Suprapubic skin (tissue), 4 donors: ENCODE results near the gene IPO13. TPM values are rescaled to one million over a fixed set of nuclear protein-coding genes. Genes with fewer than 3 reads are reported as not detected.

ENCODE experiments used
- DNase-seq, 2 donors: peaks; one replicate each; pipeline ENCODE4 v3.0.0-alpha.2; 2019; ENCODE audit warnings: low spot score in 2 of 2
- H3K27ac ChIP-seq: fragments of 200-600 bp; sonication (generic); one replicate; pipeline ENCODE4 v1.5.1; 2019
- H3K27me3 ChIP-seq: fragments of 200-600 bp; sonication (generic); one replicate; pipeline ENCODE4 v1.5.1; 2019
- H3K36me3 ChIP-seq: fragments of 200-600 bp; sonication (generic); one replicate; pipeline ENCODE4 v1.5.1; 2019
- H3K4me1 ChIP-seq: fragments of 200-600 bp; sonication (generic); one replicate; pipeline ENCODE4 v1.5.1; 2019
- H3K4me3 ChIP-seq: fragments of 200-600 bp; sonication (generic); one replicate; pipeline ENCODE4 v1.5.1; 2019; ENCODE audit warnings: mild to moderate bottlenecking
- H3K9me3 ChIP-seq: fragments of 200-600 bp; sonication (generic); one replicate; pipeline ENCODE4 v1.5.1; 2019
- EP300 ChIP-seq: sonication (generic); formaldehyde crosslinking; IDR thresholded peaks from one replicate; pipeline ENCODE4 v1.6.1; 2017; ENCODE audit warnings: antibody characterized with exemption
- POLR2A ChIP-seq, 2 donors: fragments of 450-650 bp; IDR thresholded peaks; one replicate each; pipeline ENCODE4 v1.6.1; 2017; ENCODE audit warnings: antibody characterized with exemption in 2 of 2, mild to moderate bottlenecking in 2 of 2, moderate library complexity in 2 of 2
- POLR2AphosphoS5 ChIP-seq, 3 donors: sonication (generic); formaldehyde crosslinking; IDR thresholded peaks; one replicate each; pipeline ENCODE4 v1.6.1; 2017; ENCODE audit warnings: antibody characterized with exemption in 3 of 3
- WGBS: methylation state at CpG from one replicate; pipeline ENCODE4 v1.1.5; 2018; 5-methylcytosine and 5-hydroxymethylcytosine counted together
- total RNA-seq, 4 donors: library from RNA; depleted of rRNA; stranded (reverse); fragments of >200 nt; gene quantifications; one replicate each; pipeline ENCODE4 v1.1.0, GENCODE V29; 2016
- TF ChIP-seq, protein P1 (sequence below), 2 donors: fragments of 200-600 bp in 1 of 2; fragments of 450-650 bp in 1 of 2; sonication (generic) in 1 of 2; IDR thresholded peaks; one replicate each; pipeline ENCODE4 v1.5.1; 2016 to 2019; ENCODE audit warnings: antibody characterized with exemption in 2 of 2, mild to moderate bottlenecking in 1 of 2, moderate library complexity in 1 of 2

Gene IPO13
- total RNA-seq, 4 donors from 2014 or later = 30.8 to 41.0 (median 34.8) TPM

DNA sequence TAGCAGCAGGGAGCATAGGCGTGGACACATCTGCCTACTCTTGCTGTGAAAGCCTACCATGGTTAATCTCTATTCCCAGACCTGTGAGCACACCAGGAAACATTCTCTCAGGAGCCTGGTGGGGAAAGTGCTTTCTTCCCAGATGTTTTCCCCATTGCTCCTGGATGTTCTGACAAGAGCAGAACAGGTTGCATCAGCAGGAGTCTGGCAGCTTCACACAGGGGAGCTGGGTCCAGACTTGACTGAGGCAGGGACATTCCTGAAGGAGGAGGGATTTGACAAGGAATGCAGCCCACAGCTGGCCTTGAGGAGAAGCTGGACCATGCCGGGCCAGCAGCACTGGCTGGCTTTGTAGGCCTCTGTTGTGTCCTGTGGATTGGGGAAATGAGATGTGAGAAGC lies 34.1 kb upstream of the IPO13 start:
- TF ChIP-seq POLR2A (IDR thresholded peaks at IDR 0.05) (no peak), EP300 (no peak), POLR2AphosphoS5 (IDR thresholded peaks at IDR 0.05) (no peak)
- TF ChIP-seq, protein P1, sequence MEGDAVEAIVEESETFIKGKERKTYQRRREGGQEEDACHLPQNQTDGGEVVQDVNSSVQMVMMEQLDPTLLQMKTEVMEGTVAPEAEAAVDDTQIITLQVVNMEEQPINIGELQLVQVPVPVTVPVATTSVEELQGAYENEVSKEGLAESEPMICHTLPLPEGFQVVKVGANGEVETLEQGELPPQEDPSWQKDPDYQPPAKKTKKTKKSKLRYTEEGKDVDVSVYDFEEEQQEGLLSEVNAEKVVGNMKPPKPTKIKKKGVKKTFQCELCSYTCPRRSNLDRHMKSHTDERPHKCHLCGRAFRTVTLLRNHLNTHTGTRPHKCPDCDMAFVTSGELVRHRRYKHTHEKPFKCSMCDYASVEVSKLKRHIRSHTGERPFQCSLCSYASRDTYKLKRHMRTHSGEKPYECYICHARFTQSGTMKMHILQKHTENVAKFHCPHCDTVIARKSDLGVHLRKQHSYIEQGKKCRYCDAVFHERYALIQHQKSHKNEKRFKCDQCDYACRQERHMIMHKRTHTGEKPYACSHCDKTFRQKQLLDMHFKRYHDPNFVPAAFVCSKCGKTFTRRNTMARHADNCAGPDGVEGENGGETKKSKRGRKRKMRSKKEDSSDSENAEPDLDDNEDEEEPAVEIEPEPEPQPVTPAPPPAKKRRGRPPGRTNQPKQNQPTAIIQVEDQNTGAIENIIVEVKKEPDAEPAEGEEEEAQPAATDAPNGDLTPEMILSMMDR (IDR thresholded peaks at IDR 0.05) = no peak
- Histone ChIP-seq H3K4me1 (peaks cover 24% of the 10 kb centered on the region), H3K9me3 (no peaks in the 10 kb centered on the region), H3K27me3 (no peaks in the 10 kb centered on the region), H3K27ac (no peak overlapping the region), H3K36me3 (no peaks in the 10 kb centered on the region), H3K4me3 (no peak overlapping the region)
- 48% methylated on average over 2 of the region's 2 CpGs for WGBS
- DNase-seq = no peak

DNA sequence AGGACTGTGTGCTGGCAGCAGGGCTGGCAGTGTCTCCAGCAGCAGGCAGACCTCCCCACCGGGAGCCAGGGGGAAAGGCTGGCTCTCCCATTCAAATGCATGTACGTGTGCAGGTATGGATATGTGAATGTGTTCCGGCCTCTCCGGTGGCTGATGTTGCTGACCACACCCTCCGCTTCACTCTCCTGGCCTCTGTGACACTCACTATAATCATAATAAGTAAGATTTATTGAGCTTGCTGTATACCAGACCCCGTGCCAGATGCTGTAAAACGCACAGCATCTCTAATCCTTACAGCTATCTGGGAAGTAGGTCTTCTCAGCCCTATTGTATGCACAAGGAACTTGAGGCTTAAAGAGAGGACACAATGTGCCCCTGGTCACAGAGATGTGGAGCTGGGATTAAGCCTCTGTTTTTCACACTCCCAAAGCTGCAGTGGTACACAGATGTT lies 33.7 kb upstream of the IPO13 start:
- Histone ChIP-seq H3K4me1 (peaks cover 24% of the 10 kb centered on the region), H3K9me3 (no peaks in the 10 kb centered on the region), H3K4me3 (no peak overlapping the region), H3K27me3 (no peaks in the 10 kb centered on the region), H3K27ac (no peak overlapping the region), H3K36me3 (no peaks in the 10 kb centered on the region)
- TF ChIP-seq POLR2A (IDR thresholded peaks at IDR 0.05) = no peak
- TF ChIP-seq, protein P1 (IDR thresholded peaks at IDR 0.05) = no peak
- TF ChIP-seq EP300 = no peak
- no peak for TF ChIP-seq POLR2AphosphoS5 (IDR thresholded peaks at IDR 0.05)
- no peak for DNase-seq
- WGBS = 51% methylated on average over 7 of the region's 7 CpGs

DNA sequence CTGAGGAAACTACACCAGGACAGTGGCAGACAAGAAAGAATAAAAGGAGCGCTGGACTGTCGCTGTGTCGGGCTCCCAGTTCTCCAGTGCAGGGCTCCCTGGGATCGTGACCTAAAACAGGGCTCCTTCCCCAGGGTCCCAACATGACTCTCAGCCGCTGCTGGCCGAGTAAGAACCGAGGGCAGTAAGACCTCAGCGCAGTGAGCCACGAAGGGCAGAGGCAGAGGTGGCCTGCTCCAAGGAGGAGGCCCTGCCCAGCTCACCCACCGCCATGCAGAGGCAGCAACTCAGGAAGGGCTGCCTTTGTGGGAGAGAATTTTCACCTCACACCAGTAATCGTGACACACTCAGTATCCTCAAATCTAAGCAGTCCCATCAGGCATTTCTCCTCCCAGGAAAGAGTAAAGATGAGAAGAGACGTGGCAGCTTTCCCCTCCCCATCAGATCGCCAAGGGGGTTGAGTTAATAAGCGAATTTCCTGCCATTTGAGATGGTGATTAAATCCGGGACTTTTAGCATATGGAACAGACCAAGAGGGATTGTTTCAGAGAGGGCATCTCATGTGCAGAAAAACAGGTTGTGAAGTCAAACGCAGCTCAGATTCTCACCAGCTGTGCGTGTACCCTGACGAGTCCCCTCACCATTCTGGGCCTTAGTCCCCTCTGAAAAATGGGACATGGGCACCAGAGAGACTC lies 32.9 kb upstream of the IPO13 start:
- DNase-seq = no peak
- Histone ChIP-seq H3K36me3 (no peaks in the 10 kb centered on the region), H3K4me3 (no peak overlapping the region), H3K27me3 (no peaks in the 10 kb centered on the region), H3K27ac (no peak overlapping the region), H3K4me1 (peaks cover 24% of the 10 kb centered on the region), H3K9me3 (no peaks in the 10 kb centered on the region)
- TF ChIP-seq EP300 (no peak), POLR2A (IDR thresholded peaks at IDR 0.05) (no peak), POLR2AphosphoS5 (IDR thresholded peaks at IDR 0.05) (no peak)
- TF ChIP-seq, protein P1 (IDR thresholded peaks at IDR 0.05) = no peak
- WGBS = 80% methylated on average over 14 of the region's 18 CpGs

DNA sequence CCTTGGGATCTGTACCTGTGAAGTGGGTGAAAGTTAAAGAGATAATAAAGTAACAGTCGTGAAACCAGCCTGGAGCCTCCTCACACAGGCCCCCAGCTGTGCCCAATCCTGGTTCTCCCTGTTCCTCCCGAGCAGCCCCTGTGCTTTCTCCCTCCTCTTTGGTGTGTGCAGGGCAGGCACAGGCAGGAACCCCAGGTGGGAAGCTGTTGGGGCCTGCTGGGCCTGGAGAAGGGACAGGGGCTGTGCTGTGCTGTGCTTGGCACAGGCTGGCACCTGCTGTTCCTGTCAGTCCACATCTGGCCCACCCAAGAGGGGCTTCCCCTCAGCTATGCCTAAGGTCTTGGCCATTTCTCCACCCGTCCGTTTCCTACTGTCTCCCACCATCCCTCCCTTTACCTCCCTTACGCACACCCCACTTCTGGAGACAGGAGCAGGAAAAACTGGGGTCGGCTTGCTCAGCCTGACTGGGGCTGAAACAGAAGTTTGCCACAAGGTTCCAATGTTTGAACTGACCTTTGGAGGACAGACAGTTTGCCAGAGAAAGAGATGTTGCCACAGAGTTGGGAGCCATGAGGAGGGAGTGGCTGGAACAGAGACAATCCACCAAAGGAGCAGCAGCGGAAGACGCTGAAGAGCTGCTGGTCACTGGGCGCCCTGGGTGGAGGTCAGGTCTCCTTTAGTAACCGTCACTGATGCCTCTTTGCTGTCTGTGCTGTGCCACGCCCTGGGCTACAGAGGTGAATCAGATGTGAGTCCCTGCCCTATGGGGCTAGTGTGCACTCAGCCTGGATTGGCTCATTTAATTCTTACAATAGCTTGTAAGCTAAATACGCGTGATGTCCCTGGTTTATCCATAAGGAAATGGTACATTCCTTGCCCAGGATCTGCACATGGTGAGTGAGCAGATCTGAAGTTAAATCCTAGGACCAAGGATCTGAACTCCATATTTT lies 31.9 kb upstream of the IPO13 start:
- TF ChIP-seq, protein P1 (IDR thresholded peaks at IDR 0.05) = no peak
- no peak for TF ChIP-seq POLR2A (IDR thresholded peaks at IDR 0.05)
- TF ChIP-seq EP300 = no peak
- no peak for TF ChIP-seq POLR2AphosphoS5 (IDR thresholded peaks at IDR 0.05)
- no peaks in the 10 kb centered on the region for H3K36me3 ChIP-seq
- 86% methylated on average over 12 of the region's 13 CpGs for WGBS
- H3K27me3 ChIP-seq = no peaks in the 10 kb centered on the region
- H3K4me1 ChIP-seq = peaks cover 24% of the 10 kb centered on the region
- no peaks in the 10 kb centered on the region for H3K9me3 ChIP-seq
- H3K27ac ChIP-seq = no peak overlapping the region
- H3K4me3 ChIP-seq = no peak overlapping the region
- DNase-seq = no peak

DNA sequence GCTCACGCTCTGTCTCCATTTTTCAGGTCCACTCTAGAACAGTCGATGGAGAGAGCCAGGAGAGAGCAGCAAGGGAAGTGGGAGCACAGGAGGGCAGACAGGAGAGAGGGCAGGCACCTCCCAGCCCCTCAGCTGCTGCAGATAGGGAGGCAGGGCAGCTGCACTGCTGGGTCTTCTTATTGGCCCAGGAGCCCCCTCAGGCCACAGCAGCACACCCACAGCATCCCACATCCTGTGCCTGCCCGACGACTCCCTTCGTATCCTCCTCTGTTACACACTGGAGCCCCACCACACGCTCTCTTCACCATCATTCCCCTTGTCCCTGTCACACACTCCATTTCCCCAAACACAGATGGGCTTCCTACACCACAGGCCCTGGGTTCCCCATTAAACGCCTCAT lies 26.8 kb upstream of the IPO13 start:
- Histone ChIP-seq H3K9me3 (no peaks in the 10 kb centered on the region), H3K4me1 (no peaks in the 10 kb centered on the region), H3K4me3 (no peak overlapping the region), H3K27ac (no peak overlapping the region), H3K27me3 (no peaks in the 10 kb centered on the region), H3K36me3 (no peaks in the 10 kb centered on the region)
- TF ChIP-seq POLR2A (IDR thresholded peaks at IDR 0.05) (no peak), EP300 (no peak), POLR2AphosphoS5 (IDR thresholded peaks at IDR 0.05) (no peak)
- TF ChIP-seq, protein P1 (IDR thresholded peaks at IDR 0.05) = no peak
- 87% methylated on average over 7 of the region's 7 CpGs for WGBS
- DNase-seq = no peak
